Measurements from ENCODE around the gene EPB42. TPM values are rescaled to one million over a fixed set of nuclear protein-coding genes. Genes with fewer than 3 reads are reported as not detected.
A peak's percentile ranks its signal among the peaks of the same experiment; 100 is the strongest.
"Not testable (repeated sequence)": the region's sequence is repeated elsewhere in the genome, so short reads cannot be mapped to it uniquely, and the experiment has no call there.

EPB42 gene
- total RNA-seq, 1 donor from 2014 or later = 0.13 TPM

- no peak for DNase-seq (ENCODE audit: low spot score)
- ATAC-seq = no peak
Observed at GRCh38 chr15:43189296-43189695, 31.5 kb downstream of the EPB42 start.

GRCh38 chr15:43187544-43188155, 33.2 kb downstream of the EPB42 start:
- DNase-seq (ENCODE audit: low spot score) = no peak
- ATAC-seq = no peak

- DNase-seq (ENCODE audit: low spot score) = no peak
- peak; percentile 18 for ATAC-seq
Observed at GRCh38 chr15:43186003-43186353, 34.8 kb downstream of the EPB42 start.

- DNase-seq (ENCODE audit: low spot score) (peak; percentile 97), ATAC-seq (peak; percentile 98)
Observed at GRCh38 chr15:43185157-43186002, 35.4 kb downstream of the EPB42 start, which contains the start of gene CCNDBP1. Gene CCNDBP1 (plus strand): TSS chr15:43185403. CDS start chr15:43185499, 96 bp downstream.

GRCh38 chr15:43184407-43185124, 36.3 kb downstream of the EPB42 start:
- no peak for DNase-seq (ENCODE audit: low spot score)
- no peak for ATAC-seq

GRCh38 chr15:43183270-43183669, 37.5 kb downstream of the EPB42 start:
- no peak for DNase-seq (ENCODE audit: low spot score)
- ATAC-seq = no peak

- DNase-seq (ENCODE audit: low spot score); ATAC-seq: not testable (repeated sequence)
Observed at GRCh38 chr15:43177147-43177546, 43.7 kb downstream of the EPB42 start.

GRCh38 chr15:43175656-43176309, 45.0 kb downstream of the EPB42 start:
- not testable (repeated sequence) for ATAC-seq; DNase-seq (ENCODE audit: low spot score)

- ATAC-seq (no peak), DNase-seq (ENCODE audit: low spot score) (no peak)
Observed at GRCh38 chr15:43169888-43170287, 50.9 kb downstream of the EPB42 start.

GRCh38 chr15:43168192-43169107, 52.4 kb downstream of the EPB42 start:
- ATAC-seq (peak; percentile 69), DNase-seq (ENCODE audit: low spot score) (no peak)

GRCh38 chr15:43167261-43167660, 53.6 kb downstream of the EPB42 start:
- not testable (repeated sequence) for ATAC-seq; DNase-seq (ENCODE audit: low spot score)

GRCh38 chr15:43165801-43166325, 55.0 kb downstream of the EPB42 start:
- no peak for DNase-seq (ENCODE audit: low spot score)
- no peak for ATAC-seq

- DNase-seq (ENCODE audit: low spot score) (no peak), ATAC-seq (no peak)
Observed at GRCh38 chr15:43153269-43153668, 67.5 kb downstream of the EPB42 start.

- DNase-seq (ENCODE audit: low spot score) = no peak
- ATAC-seq = no peak
Observed at GRCh38 chr15:43151688-43152087, 69.1 kb downstream of the EPB42 start.

- no peak for ATAC-seq
- no peak for DNase-seq (ENCODE audit: low spot score)
Observed at GRCh38 chr15:43150191-43150929, 70.5 kb downstream of the EPB42 start.

Data from left lobe of liver (tissue), 2 donors.